ENCODE measurements around the gene SNX27. TPM values are rescaled to one million over a fixed set of nuclear protein-coding genes. Genes with fewer than 3 reads are reported as not detected.
A peak's percentile ranks its signal among the peaks of the same experiment; 100 is the strongest.
"Not testable (repeated sequence)": the region's sequence is repeated elsewhere in the genome, so short reads cannot be mapped to it uniquely, and the experiment has no call there.

SNX27 gene
- total RNA-seq, 1 donor from 2014 or later = 39.0 TPM

DNA sequence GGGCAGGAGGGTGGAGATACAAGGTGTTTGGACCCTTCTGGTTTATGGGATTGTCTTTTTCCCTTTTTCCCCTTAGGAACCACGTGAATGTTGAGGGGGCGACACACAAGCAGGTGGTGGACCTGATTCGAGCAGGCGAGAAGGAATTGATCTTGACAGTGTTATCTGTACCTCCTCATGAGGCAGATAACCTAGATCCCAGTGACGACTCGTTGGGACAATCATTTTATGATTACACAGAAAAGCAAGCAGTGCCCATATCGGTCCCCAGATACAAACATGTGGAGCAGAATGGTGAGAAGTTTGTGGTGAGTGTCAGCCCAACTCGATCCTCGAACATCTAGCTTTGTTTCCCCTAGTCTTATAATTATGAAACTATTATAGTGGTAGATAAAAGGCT, 27.0 kb downstream of the SNX27 start:
- peak overlapping the region; percentile 94 for H3K27ac Mint-ChIP-seq (ENCODE audit: unreplicated experiment)
- H3K4me3 Mint-ChIP-seq (ENCODE audit: unreplicated experiment) = no peak overlapping the region
- peaks cover 70% of the 10 kb centered on the region for H3K4me1 Mint-ChIP-seq (ENCODE audit: low read depth)
- H3K27me3 Mint-ChIP-seq (ENCODE audit: low read depth) = no peaks in the 10 kb centered on the region
- no peaks in the 10 kb centered on the region for H3K9me3 Mint-ChIP-seq (ENCODE audit: low read depth)
- H3K36me3 Mint-ChIP-seq (ENCODE audit: low read depth) = peaks cover 4% of the 10 kb centered on the region
- no peak for DNase-seq (ENCODE audit: low spot score)
- no peak for TF ChIP-seq CTCF (IDR thresholded peaks at IDR 0.05)

DNA sequence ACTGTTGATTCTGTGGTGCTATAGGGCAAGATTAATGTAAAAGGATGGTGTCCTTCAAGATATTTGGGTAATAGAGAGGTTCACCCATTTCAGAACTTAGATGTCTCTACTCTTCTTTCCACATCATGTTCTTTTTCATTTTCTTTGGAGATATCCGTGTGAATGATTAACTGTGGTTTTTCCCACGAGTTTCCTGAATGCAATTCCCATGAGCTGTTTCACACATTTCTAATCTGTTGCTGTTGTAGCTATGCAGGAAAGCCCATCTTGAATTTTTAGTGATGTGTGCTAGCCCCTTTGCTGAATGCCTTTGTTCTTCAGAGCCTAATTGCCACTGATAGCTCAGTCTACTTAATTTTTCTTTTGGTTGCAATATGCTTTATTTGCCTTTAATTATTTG, 27.6 kb downstream of the SNX27 start:
- H3K27ac Mint-ChIP-seq (ENCODE audit: unreplicated experiment) = peak overlapping the region; percentile 94
- no peak for TF ChIP-seq CTCF (IDR thresholded peaks at IDR 0.05)
- H3K27me3 Mint-ChIP-seq (ENCODE audit: low read depth) = no peaks in the 10 kb centered on the region
- peaks cover 70% of the 10 kb centered on the region for H3K4me1 Mint-ChIP-seq (ENCODE audit: low read depth)
- H3K9me3 Mint-ChIP-seq (ENCODE audit: low read depth) = no peaks in the 10 kb centered on the region
- DNase-seq (ENCODE audit: low spot score) = no peak
- H3K4me3 Mint-ChIP-seq (ENCODE audit: unreplicated experiment) = peak overlapping the region; percentile 23
- peaks cover 4% of the 10 kb centered on the region for H3K36me3 Mint-ChIP-seq (ENCODE audit: low read depth)

DNA sequence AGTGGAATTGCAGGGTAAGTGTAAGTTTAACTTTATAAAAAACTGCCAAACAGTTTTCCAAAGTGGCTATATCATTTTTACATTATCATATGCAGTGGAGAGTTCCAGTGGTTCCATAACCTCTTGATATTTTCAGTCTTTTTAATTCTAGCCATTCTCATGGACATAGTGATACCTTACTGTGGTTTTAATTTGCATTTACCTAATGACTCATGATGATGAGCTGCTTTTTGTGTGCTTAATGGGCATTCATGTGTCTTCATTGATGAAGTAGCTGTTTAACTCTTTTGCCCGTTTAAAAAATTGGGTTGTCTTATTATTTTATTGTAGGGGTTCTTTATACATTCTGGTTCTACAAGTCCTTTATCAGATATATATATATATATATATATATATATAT, 29.4 kb downstream of the SNX27 start:
- Mint-ChIP-seq H3K27ac (ENCODE audit: unreplicated experiment) (peak overlapping the region; percentile 78), H3K36me3 (ENCODE audit: low read depth) (peaks cover 7% of the 10 kb centered on the region)

DNA sequence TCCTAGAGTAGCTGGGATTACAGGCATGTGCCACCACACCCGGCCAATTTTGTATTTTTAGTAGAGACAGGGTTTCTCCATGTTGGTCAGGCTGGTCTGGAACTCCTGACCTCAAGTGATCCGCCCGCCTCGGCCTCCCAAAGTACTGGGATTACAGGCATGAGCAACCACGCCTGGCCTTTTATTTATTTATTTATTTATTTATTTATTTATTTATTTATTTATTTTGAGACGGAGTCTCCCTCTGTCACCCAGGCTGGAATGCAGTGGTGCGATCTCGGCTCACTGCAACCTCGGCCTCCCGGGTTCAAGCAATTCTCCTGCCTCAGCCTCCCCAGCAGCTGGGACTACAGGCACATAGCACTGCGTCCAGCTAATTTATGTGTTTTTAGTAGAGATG, 31.2 kb downstream of the SNX27 start:
- H3K36me3 Mint-ChIP-seq (ENCODE audit: low read depth); DNase-seq (ENCODE audit: low spot score); H3K4me3 Mint-ChIP-seq (ENCODE audit: unreplicated experiment); H3K27ac Mint-ChIP-seq (ENCODE audit: unreplicated experiment); H3K9me3 Mint-ChIP-seq (ENCODE audit: low read depth); H3K27me3 Mint-ChIP-seq (ENCODE audit: low read depth): not testable (repeated sequence)
- peaks cover 45% of the 10 kb centered on the region for H3K4me1 Mint-ChIP-seq (ENCODE audit: low read depth)

More for the DNA sequence above, 29.4 kb downstream of the SNX27 start:
- H3K4me3 Mint-ChIP-seq (ENCODE audit: unreplicated experiment) = no peak overlapping the region
- TF ChIP-seq CTCF (IDR thresholded peaks at IDR 0.05) = no peak
- H3K4me1 Mint-ChIP-seq (ENCODE audit: low read depth) = peaks cover 64% of the 10 kb centered on the region
- no peak for DNase-seq (ENCODE audit: low spot score)
- no peaks in the 10 kb centered on the region for H3K27me3 Mint-ChIP-seq (ENCODE audit: low read depth)
- peaks cover 4% of the 10 kb centered on the region for H3K9me3 Mint-ChIP-seq (ENCODE audit: low read depth)

DNA sequence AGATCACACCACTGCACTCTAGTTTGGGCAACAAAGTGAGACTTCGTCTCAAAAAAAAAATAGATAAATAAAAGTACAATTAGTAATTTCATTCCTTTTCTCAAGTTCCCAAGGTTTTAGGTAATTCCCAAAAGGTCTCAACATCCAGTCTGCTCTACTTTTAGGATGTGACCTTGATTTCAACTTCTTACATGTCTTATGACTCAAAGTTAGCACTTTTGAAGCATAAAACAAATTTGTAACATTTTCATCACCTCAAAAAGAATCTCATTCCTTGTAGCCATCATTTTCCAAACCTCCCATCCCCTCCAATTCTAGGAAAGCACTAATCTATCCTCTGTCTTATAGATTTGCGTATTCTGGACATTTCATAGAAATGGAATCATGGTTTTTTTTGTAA, 32.2 kb downstream of the SNX27 start:
- Mint-ChIP-seq H3K36me3 (ENCODE audit: low read depth) (peaks cover 7% of the 10 kb centered on the region), H3K27me3 (ENCODE audit: low read depth) (no peaks in the 10 kb centered on the region), H3K27ac (ENCODE audit: unreplicated experiment) (peak overlapping the region; percentile 59), H3K4me3 (ENCODE audit: unreplicated experiment) (no peak overlapping the region), H3K9me3 (ENCODE audit: low read depth) (peaks cover 4% of the 10 kb centered on the region), H3K4me1 (ENCODE audit: low read depth) (peaks cover 36% of the 10 kb centered on the region)
- TF ChIP-seq CTCF (IDR thresholded peaks at IDR 0.05) = no peak
- no peak for DNase-seq (ENCODE audit: low spot score)

GRCh38 chr1:151653397-151653796, 41.5 kb downstream of the SNX27 start:
- Mint-ChIP-seq H3K4me3 (ENCODE audit: unreplicated experiment) (no peak overlapping the region), H3K9me3 (ENCODE audit: low read depth) (peaks cover 8% of the 10 kb centered on the region), H3K27ac (ENCODE audit: unreplicated experiment) (no peak overlapping the region), H3K27me3 (ENCODE audit: low read depth) (no peaks in the 10 kb centered on the region), H3K36me3 (ENCODE audit: low read depth) (peaks cover 11% of the 10 kb centered on the region), H3K4me1 (ENCODE audit: low read depth) (peaks cover 17% of the 10 kb centered on the region)
- no peak for TF ChIP-seq CTCF (IDR thresholded peaks at IDR 0.05)
- DNase-seq (ENCODE audit: low spot score) = no peak
